HG02970 (cell line): ENCODE data around the gene CCSER1.
"Not testable (repeated sequence)": the region's sequence is repeated elsewhere in the genome, so short reads cannot be mapped to it uniquely, and the experiment has no call there.

Source experiments
- ATAC-seq: cut with Tn5 transposase; IDR thresholded peaks from one replicate; pipeline ENCODE4 v1.9.1; 2021; ENCODE audit warnings: mild to moderate bottlenecking, moderate library complexity, moderate number of reproducible peaks; ENCODE audit not compliant: unreplicated experiment, low FRiP score

Gene CCSER1

DNA sequence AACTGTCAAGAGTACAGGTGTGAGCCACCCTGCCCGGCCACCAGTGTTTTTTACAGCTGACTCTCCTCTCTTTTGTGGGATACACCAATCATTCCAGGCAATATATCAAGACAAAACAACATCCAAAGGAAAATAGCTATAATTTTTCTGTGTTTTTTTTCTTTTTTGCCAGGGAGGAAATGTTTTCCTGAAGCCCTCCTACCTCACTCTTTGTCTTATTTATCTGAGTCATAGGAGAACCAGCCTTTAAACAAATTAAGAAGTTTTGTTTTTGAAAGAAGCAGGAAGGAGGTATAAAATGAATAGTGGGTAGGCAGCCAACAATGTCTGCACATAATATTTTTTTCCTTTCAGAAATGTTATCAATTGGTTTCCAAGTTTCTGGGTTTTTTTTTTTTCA, 493.9 kb downstream of the CCSER1 start:
- ATAC-seq: no peak

DNA sequence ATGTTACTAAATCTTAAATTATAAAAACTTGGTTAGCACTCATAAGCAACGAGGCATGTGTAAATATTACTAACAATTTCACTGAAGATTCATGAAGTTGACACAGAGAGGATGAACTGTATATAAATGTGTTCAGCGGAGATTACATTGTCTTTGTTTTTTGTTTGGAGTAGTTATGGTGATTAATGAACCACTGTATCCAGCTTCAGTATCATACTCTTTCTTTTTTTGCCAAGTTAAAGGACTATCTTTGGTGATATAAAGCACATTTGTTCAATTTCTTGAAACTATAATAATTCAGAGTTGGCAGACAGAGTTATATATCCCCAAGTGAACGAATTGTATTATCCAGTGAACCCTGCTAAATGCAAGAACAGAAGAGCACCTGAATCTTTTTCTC, 497.6 kb downstream of the CCSER1 start:
- ATAC-seq: no peak

DNA sequence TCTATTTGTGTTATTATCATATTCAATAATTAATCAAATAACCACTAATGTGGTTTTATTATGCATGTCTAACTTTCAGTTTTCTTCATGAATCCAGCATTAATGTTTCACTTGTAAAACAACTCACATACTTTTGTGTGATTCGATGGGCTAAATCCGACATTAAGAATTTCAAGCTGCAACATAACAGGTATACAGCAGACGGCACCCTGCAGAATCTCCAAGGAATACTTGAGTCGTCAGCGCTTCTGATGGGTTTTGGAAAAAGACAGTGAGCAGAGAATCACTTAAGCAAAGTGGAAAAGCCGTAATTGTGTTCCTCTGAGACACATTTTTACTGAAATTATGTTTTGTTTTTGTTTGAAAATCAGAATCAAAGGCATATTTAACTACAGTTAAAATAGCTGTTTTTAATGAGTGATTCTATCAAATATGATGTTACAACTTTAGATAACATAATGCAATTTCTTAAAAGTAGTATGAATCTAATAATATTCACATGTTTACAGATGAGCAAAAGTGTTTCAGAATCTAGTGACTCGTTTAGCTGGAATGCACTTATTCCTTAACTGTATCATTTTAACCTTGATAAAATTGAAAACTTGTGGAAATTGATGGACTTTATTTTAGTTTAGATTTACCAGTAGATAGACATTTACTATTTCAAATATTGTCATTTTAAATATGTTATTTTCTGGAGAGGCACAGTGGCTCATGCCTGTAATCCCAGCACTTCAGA, 514.8 kb downstream of the CCSER1 start:
- ATAC-seq: no peak

DNA sequence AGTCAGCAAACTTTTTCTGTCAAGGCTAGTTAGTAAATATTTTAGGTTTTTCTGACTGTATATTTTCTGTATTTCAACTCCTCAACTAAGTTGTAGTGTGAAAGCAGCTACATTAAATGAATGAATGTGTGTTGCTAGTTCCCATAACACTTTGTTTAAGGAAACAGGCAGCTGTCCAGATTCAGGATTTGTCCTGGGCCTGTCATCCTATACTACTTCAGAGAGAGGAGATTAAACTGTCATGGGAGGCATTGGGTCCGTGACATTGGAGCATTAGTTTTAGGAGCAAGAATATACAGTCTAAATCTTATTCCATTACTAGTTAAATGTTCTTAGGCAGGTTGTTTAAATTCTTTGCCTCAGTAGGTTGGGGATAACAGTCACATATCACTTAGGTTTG, 516.0 kb downstream of the CCSER1 start:
- no peak for ATAC-seq

DNA sequence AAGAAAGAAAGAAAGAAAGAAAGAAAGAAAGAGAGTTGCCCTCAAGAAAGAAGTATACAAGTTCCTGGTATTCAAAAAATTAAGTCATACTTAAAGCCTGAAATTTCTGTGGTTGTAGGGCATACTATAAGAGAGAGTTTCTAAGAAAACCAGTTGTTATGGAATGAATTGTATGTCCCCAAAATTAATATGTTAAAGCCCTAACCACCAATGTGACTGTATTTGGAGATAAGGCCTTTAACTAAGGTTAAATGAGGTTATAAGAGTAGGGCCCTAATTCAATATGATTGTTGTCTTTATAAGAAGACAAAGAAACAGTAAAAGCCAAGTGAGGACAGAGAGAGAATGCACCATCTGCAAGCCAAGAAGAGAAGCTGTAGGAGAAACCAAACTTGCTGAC, 521.1 kb downstream of the CCSER1 start:
- ATAC-seq: no peak

DNA sequence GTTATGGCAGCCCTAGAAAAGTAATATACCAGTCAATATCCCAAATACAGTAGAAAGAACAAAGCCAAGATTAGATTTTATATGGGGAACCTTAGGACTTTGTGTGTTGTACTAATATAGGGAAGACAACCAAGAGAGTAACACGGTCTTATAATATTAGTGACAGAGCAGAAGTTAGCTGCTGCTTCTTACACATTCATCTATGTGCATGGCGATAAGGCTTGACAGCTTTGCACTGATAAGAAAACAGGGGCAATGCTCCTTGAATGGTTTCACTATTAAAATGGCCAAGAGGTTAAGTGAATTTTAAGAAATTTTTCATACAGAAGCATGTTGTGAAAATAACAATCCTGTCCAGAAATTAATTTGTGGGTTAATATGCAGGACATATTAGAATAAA, 521.6 kb downstream of the CCSER1 start:
- no peak for ATAC-seq

DNA sequence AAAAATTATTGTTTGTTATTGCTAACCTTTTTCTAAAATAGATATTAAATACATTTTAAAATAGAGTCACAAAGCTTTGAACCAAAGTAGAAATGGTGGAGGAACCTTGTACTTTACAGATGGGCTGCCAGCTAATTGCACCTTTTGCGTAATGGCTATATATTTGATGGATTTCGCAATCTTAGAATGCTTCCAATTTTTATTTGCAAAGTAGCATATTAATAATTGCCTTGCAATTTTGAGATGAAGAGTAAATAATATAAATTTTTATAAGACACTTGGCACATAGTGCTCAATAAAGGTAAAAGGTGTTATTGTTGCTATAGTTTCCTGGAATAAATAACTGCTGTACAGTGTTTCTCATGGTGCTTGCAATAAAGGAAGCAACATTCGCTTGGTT, 533.5 kb downstream of the CCSER1 start:
- ATAC-seq: no peak

DNA sequence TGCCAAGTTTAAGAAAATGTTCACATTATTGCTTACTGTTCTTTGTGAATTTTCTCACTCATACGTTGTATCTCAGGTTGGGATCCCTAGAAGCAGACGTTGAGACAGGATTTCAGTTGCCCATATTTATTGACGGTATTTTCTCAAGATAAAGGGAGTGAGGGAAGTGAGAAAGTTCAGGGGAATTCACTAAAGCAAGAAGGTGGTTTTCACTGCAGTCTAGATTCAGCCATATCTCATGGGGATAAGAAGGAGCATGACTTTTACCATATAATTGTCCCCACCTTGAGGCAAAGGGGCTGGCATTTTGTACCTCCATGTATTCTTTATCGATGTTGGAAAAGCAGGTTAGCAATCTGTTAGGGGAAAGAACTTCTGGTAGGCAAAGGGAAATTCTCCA, 543.0 kb downstream of the CCSER1 start:
- no peak for ATAC-seq

DNA sequence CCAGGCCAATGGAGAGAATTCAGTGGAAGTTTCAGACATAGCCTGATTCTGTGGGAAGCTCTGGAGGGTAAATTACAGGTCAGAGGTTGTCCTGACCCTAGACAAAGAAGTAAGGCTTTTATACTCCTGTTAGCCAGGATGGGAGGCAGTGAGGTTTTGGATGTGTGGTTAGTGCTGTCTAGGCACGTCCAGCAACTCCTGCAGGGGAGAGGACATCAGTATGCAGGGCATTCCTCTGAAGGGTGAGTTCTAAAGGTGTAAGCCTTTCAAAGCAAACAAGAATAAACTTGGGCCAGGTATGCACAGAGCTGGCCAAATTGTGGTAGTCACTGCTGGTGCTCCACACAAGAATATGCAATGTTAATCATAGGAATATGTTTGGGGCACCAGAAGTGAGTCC, 562.5 kb downstream of the CCSER1 start:
- no peak for ATAC-seq

DNA sequence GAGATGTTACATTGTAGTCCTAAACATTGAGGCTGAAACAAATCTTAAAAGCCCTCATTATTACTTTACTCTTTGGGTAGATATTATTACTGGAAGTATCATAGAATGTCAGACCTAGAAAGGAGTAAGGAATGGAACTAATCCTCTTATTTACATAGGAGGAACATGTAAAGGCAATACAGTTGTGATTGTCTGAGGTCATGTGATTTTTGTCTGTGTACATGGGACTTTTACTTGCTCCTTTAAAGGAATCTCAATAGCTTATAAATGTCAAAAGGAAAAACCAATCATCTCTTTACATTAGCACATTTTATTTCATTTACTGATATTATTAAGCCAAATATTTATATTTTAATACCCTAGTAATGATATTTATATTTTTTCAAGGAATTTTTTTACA, 568.2 kb downstream of the CCSER1 start:
- no peak for ATAC-seq

DNA sequence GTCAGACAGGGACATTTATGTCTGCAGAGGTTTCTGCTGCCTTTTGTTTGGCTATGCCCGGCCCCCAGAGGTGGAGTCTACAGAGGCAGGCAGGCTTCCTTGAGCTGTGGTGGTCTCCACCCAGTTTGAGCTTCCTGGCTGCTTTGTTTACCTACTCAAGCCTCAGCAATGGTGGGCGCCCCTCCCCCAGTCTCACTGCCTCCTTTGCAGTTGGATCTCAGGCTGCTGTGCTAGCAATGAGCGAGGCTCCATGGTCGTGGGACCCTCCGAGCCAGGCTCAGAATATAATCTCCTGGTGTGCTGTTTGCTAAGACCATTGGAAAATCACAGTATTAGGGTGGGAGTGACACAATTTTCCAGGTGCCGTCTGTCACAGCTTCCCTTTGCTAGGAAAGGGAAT, 578.3 kb downstream of the CCSER1 start:
- ATAC-seq: not testable (repeated sequence)

DNA sequence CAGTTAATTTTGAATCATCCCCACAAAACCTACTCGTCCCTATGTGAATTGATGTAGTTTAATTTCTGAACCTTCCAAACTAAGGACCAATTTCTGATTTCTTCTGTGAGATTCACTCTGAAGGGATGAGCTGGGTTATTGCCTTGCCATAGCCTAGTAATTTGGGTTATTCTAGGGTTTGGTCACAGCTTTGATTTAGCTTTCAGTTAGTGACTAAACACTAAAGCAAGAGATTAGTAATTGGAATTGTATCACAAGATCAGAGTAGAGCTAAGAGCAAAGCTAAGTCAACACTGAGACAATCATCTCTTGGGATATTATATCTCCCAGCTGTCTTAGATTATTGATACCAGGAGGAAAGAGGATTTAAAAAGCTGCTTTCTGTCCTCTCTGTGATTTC, 588.0 kb downstream of the CCSER1 start:
- ATAC-seq: no peak

DNA sequence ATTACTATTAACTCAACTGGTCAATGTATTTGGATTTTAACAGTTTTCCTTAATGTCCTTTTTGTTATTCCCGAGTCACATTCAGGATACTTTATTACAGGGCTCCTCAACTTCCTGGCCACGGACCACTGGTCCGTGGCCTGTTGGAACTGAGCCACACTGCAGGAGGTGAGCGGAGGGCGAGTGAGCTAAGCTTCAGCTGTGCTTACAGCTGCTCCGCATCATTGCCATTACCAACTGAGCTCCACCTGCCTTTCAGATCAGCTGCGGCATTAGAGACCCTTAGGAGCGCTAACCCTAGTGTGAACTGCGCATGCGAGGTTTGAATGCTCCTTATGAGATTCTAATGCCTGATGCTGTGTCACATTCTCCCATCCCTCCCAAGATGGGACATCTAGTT, 591.7 kb downstream of the CCSER1 start:
- no peak for ATAC-seq

DNA sequence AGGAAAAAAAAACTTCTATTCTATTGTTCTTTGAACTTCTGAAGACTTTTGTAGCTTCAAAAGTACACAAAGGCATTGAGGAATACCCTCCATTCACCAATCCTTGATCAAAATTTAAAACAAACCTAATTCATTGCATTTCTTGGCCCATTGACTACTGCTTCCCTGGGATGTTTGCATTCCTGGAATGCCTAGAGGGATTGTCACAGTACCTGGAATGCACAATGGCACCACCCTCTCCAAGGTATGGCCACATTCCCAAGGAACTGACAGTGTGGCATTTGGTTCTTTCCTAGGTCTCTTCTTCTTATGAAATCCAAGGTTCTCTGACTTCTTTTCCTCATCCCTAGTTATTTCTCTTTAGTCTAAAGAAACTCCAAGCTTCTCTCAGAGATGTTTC, 600.7 kb downstream of the CCSER1 start:
- ATAC-seq: no peak

DNA sequence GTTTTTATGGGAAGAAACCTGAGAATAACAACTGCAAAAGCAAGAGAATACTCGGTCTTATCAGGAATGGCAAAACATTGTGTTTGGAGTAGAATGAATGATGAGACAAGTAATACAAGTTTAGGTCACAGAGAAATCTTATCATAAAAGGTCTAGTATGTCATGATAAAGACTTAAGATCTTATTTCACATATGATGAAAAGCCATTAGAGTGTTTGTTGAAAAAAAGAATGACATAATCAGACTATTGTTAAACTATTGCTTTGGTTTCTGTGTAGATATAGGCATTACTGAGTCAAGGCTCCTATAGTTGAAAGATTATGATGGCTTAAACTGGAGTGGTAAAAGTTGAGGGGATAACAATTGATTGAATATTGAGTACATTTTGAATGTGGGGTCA, 603.6 kb downstream of the CCSER1 start:
- no peak for ATAC-seq

DNA sequence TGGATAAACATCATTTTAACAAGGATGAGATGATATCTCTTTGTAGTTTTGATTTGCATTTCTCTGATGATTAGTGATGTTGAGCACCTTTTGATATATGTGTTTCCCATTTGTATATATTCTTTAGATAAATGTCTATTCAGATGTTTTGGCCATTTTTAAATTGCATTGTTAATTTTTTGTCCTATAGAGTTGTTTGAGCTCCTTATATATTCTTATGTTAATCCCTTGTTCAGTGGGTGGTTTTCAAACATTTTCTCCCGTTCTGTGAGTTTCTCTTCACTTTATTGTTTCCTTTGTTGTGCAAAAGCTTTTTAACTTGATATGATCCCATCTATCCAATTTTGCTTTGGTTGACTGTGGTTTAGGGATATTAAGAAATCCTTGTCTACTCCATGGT, 606.0 kb downstream of the CCSER1 start:
- ATAC-seq: no peak

DNA sequence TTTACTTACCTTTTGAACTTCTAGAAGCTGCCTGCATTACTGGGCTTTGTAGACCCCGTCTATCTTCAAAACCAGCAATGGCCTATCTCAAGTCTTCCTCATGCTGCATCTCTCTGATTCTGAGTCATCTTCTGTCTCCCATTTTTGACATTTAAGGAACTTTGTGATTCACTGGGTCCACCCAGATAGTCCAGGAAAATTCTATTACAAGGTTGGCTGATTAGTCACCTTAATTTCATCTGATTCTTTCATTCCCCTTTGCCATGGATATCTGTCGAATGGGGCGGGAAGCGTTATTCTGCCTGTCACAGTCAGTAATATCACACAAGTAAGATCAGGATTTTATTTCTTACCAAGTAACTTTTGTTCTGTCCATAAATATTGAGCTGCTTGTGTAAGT, 618.0 kb downstream of the CCSER1 start:
- no peak for ATAC-seq

DNA sequence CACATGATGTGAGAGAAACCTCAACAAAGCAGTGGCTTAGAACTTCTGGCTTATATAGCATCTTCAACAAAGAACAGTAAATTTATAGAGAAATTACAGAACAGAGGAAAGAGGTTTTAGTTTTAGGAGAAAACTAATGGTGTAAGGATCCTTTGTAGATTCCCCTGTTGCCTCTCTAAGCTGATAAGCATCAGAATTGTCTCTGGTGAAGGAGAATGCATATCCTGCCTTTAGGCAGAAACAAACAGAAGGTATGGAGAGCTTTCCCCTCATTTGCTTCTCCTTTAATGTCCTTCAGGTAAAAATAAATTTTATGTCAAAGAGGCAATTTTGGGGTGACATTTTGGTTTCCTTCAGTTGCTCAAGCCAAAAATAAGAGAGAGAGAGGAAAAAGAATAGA, 625.9 kb downstream of the CCSER1 start:
- no peak for ATAC-seq

DNA sequence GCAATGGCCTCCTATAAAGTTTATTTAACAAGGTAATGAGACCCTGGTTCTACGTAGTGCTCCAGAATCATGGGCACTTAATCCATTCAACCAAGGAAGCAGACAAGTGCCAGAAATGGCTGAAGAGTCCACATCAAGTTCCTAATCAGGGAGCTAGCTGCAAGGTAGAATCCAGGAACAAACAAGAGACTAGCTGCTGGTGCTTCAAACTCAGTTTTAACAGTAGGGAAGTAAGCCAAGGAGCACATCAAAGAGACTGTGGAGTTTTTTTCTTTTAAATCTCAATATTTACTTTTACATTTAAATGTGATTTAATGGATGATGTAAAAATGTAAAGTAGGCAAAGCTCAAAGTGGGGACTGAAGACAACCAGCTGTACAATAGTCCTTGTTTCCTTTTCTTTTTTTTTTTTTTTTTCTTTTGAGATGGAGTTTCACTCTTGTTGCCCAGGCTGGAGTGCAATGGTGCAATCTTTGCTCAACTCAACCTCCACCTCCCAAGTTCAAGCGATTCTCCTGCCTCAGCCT, 630.4 kb downstream of the CCSER1 start:
- no peak for ATAC-seq

DNA sequence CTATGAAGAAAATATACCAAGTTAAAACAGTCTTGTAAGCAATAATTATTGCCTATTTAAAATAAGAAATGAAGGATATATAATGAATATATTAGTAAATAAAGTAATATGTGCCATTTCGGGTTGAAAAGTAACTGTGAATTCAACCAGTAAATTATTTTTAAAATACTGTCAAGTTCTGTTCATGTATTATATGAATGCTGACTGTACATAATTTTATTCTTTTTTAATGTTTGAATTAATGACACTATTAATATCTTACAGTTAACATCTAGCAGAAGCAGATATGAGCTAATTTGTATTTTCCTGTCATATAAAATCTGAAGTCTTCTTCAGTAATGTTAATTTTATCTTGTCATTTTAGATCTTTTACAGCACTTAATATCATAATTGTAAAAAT, 632.9 kb downstream of the CCSER1 start:
- ATAC-seq: no peak

DNA sequence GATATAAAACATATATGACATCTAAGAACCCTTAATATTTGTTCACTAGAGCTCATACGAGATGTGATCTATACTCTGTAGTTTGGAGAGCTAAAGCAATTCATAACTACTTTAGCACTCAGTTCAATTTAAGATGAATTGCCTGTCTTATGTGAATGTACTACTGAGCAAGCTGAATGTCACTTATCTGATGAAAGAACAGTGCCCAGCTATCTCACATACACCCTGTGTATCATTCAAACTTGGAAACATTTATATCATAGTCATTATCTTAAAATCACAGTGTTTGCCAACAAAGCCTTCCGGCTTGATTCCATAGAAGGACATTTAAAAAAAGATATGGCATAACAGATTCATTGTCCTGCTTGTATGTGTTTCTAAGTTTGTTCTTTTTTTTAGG, 639.6 kb downstream of the CCSER1 start:
- no peak for ATAC-seq

DNA sequence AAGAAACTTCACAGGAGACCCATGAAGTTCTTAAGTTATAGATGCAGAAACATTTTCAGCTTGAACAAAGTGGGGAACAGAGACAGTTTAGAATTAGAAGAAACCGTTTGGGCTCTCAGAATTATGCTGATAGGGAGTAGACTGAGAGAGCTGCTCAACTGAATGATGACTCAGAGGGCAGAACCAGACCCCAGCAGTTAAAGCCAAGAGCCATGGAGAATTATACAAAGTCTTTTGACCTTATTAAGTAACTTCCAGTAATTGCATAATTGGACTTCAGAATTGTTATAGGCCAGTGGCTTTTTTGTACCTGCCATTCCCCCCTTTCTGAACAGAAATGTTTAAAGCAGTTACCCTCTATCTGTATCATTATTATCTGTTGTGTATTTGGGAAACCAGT, 642.1 kb downstream of the CCSER1 start:
- ATAC-seq: no peak

DNA sequence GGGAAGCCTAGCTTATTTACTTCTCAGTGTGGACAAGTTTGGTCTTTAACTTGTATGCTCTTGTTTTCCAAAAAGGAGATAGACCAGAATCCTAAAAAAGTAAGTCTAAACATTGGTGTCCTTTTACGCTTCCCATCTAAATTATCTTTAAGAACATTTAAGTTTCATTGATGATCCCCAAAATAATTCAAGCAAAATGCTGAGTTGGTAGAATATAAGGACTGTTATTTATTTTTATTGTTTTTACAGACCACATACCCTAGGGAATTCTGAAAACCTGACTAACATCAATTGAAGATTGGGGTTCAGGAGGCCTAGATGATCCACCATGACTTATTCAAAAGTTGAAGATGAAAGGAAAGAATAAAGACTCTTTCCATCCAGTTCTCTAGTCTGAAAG, 653.0 kb downstream of the CCSER1 start:
- no peak for ATAC-seq
